Measurements from ENCODE around the gene MAGI2.

Gene MAGI2

DNA sequence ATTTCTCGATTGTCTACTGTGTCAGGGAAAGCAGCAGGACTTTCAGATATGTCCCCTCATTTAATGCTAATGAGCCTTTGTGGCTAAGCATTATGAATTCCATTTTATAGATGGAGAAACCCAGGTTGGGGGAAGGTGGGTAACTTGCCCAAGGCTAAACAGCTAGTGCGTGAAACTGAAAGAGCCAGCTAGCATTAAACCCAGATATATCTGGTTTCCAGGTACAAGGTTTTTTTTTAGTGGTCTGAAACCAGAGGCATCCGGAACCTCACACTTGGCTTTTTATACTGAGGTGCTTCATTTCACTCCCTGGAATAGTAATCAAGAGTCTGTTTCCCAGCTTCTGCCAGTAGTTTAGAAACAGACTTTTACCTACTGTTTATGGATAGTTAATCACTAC lies 960.1 kb downstream of the MAGI2 start:
- Histone ChIP-seq H3K9me3 (ENCODE audit: control insufficient read depth, low read depth, low read length) (no peaks in the 10 kb centered on the region), H3K27me3 (ENCODE audit: control insufficient read depth, insufficient read depth, low read length) (no peaks in the 10 kb centered on the region), H3K36me3 (ENCODE audit: control insufficient read depth, low read depth, low read length) (no peaks in the 10 kb centered on the region), H3K27ac (ENCODE audit: low read length) (no peak overlapping the region), H3K9ac (ENCODE audit: low read length) (no peak overlapping the region), H3K4me3 (ENCODE audit: low read length) (no peak overlapping the region), H3K4me1 (ENCODE audit: control insufficient read depth, low read depth, low read length) (peaks cover 35% of the 10 kb centered on the region)

DNA sequence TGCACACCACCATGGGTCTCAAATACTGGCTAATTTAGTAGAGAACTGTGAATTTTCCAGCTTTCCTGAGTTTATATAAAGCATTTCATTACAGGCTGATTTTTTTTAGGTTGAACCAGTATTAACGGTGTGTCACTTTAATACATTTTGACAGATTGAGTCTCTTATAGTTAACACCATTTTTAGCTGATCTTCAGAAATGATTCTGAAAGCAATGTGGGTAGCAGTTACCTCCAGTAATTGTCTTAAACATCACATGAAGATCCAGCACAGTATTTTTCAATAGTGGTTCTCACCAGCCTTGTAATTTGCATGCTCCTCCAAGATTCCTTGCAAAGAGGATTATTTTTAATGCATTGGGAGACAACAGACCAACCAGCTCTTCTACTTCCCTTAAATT lies 961.3 kb downstream of the MAGI2 start:
- Histone ChIP-seq H3K4me3 (ENCODE audit: low read length) (no peak overlapping the region), H3K9me3 (ENCODE audit: control insufficient read depth, low read depth, low read length) (no peaks in the 10 kb centered on the region)

DNA sequence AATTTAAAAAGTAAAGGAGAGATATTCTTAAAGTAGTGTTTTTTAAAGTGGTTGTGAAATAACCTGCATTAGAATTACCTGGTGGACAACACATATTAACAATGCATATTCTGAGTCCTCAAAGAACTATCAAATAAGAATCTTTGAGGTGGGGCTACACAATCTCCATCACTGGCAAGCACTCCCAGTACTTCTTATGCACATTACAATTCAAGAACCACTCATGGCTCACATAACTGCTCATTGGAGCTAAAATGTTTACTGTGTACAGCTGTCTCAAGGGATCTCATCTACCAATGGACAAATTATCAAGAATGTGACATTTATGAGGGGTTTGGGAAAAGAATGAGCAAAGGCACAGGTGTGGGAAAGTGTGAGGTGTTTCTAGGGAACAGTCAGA lies 962.9 kb downstream of the MAGI2 start:
- Histone ChIP-seq H3K4me1 (ENCODE audit: control insufficient read depth, low read depth, low read length) (peaks cover 30% of the 10 kb centered on the region), H3K9me3 (ENCODE audit: control insufficient read depth, low read depth, low read length) (no peaks in the 10 kb centered on the region), H3K27me3 (ENCODE audit: control insufficient read depth, insufficient read depth, low read length) (no peaks in the 10 kb centered on the region), H3K4me3 (ENCODE audit: low read length) (no peak overlapping the region), H3K27ac (ENCODE audit: low read length) (no peak overlapping the region), H3K36me3 (ENCODE audit: control insufficient read depth, low read depth, low read length) (no peaks in the 10 kb centered on the region), H3K9ac (ENCODE audit: low read length) (no peak overlapping the region)

More for the DNA sequence above, 961.3 kb downstream of the MAGI2 start:
- no peaks in the 10 kb centered on the region for H3K36me3 ChIP-seq (ENCODE audit: control insufficient read depth, low read depth, low read length)
- no peaks in the 10 kb centered on the region for H3K27me3 ChIP-seq (ENCODE audit: control insufficient read depth, insufficient read depth, low read length)
- H3K4me1 ChIP-seq (ENCODE audit: control insufficient read depth, low read depth, low read length), result peaks cover 30% of the 10 kb centered on the region
- H3K9ac ChIP-seq (ENCODE audit: low read length), result no peak overlapping the region
- H3K27ac ChIP-seq (ENCODE audit: low read length), result no peak overlapping the region

GRCh38 chr7:78489476-78490240 lies 963.8 kb downstream of the MAGI2 start:
- H3K4me3 ChIP-seq (ENCODE audit: low read length), result no peak overlapping the region
- peaks cover 30% of the 10 kb centered on the region for H3K4me1 ChIP-seq (ENCODE audit: control insufficient read depth, low read depth, low read length)
- H3K36me3 ChIP-seq (ENCODE audit: control insufficient read depth, low read depth, low read length), result no peaks in the 10 kb centered on the region
- H3K9ac ChIP-seq (ENCODE audit: low read length), result peak overlapping the region; percentile 8
- no peaks in the 10 kb centered on the region for H3K27me3 ChIP-seq (ENCODE audit: control insufficient read depth, insufficient read depth, low read length)
- H3K27ac ChIP-seq (ENCODE audit: low read length), result peak overlapping the region; percentile 1
- H3K9me3 ChIP-seq (ENCODE audit: control insufficient read depth, low read depth, low read length), result no peaks in the 10 kb centered on the region

DNA sequence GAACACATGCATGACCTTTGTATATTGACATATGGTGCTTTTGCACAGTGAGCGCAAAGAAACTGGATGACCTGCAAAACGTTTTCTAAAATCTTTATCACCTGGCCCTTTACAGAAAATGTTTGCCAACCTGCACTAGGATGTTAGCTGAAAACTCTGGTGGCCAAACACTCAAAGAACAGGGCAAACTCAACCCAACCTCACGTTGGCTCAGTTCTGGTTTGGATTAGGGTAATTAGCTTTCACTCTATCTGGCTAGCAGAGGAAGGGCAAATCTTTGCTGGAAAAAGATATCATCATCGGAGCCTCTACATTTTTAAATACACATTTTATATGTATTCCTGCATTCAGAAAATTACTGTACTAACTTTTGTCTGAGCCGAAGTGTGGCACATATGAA lies 966.0 kb downstream of the MAGI2 start:
- Histone ChIP-seq H3K9ac (ENCODE audit: low read length) (no peak overlapping the region), H3K4me1 (ENCODE audit: control insufficient read depth, low read depth, low read length) (peaks cover 30% of the 10 kb centered on the region), H3K27me3 (ENCODE audit: control insufficient read depth, insufficient read depth, low read length) (no peaks in the 10 kb centered on the region)

DNA sequence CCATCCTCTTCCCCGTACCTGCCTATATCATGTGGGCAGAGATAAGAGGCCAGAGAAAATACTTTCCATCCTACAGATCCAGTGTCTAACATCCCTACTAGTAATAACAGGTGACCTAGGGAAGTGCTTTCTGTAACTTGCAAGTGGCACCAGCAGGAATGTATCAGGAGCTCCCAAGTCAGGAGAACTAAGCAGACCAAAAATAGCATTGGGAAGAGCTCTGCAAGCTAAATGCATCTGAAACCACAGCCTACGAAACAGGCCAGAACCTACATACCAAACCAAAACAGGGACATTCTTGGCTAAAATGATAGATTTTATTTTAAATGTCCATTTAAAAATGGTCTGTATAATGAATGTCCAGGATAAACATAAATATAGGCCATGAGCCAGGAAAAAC lies 974.1 kb downstream of the MAGI2 start:
- H3K9me3 ChIP-seq (ENCODE audit: control insufficient read depth, low read depth, low read length), result no peaks in the 10 kb centered on the region
- H3K27me3 ChIP-seq (ENCODE audit: control insufficient read depth, insufficient read depth, low read length), result no peaks in the 10 kb centered on the region
- H3K27ac ChIP-seq (ENCODE audit: low read length), result no peak overlapping the region

More for the DNA sequence above, 966.0 kb downstream of the MAGI2 start:
- Histone ChIP-seq H3K4me3 (ENCODE audit: low read length) (no peak overlapping the region), H3K27ac (ENCODE audit: low read length) (no peak overlapping the region), H3K9me3 (ENCODE audit: control insufficient read depth, low read depth, low read length) (no peaks in the 10 kb centered on the region), H3K36me3 (ENCODE audit: control insufficient read depth, low read depth, low read length) (no peaks in the 10 kb centered on the region)

DNA sequence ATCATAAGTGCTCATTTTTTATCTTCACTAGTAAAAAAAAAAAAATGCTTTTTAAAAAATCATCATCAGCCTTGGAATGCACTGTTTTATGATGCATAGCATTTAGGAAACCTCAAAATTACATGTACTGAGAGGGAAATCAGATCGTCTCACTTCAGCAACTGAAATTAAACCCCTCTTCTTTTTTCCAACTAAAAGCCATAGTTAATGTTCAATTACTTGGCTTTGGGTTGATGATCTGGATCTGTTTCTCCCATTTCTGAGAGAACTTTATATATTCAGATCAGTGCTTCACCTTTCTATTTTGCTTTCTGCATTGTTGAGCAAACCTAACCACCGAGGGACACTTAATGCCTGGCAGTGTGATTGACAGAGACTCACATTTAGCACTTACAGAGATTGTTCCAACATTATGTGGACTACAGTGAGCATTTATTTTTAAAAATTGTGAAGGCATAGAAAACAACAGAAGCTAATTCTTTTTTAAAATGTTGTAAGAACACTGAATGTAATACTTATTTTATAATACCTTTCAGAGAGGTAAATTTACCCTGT lies 976.5 kb downstream of the MAGI2 start:
- Histone ChIP-seq H3K36me3 (ENCODE audit: control insufficient read depth, low read depth, low read length) (no peaks in the 10 kb centered on the region), H3K4me3 (ENCODE audit: low read length) (no peak overlapping the region), H3K27ac (ENCODE audit: low read length) (no peak overlapping the region), H3K9me3 (ENCODE audit: control insufficient read depth, low read depth, low read length) (no peaks in the 10 kb centered on the region), H3K9ac (ENCODE audit: low read length) (no peak overlapping the region), H3K4me1 (ENCODE audit: control insufficient read depth, low read depth, low read length) (peaks cover 6% of the 10 kb centered on the region), H3K27me3 (ENCODE audit: control insufficient read depth, insufficient read depth, low read length) (no peaks in the 10 kb centered on the region)

More for the DNA sequence above, 974.1 kb downstream of the MAGI2 start:
- Histone ChIP-seq H3K36me3 (ENCODE audit: control insufficient read depth, low read depth, low read length) (no peaks in the 10 kb centered on the region), H3K4me1 (ENCODE audit: control insufficient read depth, low read depth, low read length) (no peaks in the 10 kb centered on the region), H3K9ac (ENCODE audit: low read length) (no peak overlapping the region), H3K4me3 (ENCODE audit: low read length) (no peak overlapping the region)

DNA sequence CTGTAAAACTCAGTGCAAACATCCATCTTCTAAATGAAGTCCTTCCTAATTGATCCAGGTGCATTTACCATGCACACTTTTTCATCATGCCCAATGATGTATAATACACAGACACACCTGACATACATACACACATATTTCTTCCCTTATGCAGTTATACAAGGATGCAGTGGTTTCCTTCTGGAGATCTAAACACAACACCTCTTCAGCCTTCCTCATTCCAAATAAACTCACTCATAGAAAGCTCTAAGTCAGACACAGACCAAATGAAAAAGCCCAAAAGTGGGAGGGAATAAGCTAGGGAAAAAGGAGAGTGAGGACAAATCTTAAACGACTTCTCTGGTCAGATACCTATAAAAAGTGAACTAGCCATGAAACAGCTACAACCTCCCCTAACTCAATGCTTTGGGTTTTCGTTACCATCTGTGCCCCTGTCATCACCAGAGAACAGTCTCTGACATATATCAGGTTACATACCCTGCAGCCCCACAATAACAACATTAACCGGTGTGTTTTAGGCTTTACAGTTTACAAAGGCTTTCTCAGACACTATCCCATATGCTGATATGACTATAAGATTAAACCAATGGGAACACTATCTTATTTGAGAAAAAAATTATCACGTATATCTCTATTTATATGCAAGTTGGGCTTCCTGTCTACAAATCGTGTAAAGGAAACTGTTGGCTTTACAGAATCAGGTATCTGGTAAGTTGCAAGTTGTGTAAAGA lies 979.7 kb downstream of the MAGI2 start:
- Histone ChIP-seq H3K9me3 (ENCODE audit: control insufficient read depth, low read depth, low read length) (no peaks in the 10 kb centered on the region), H3K36me3 (ENCODE audit: control insufficient read depth, low read depth, low read length) (no peaks in the 10 kb centered on the region), H3K9ac (ENCODE audit: low read length) (no peak overlapping the region), H3K4me3 (ENCODE audit: low read length) (no peak overlapping the region), H3K27ac (ENCODE audit: low read length) (no peak overlapping the region), H3K4me1 (ENCODE audit: control insufficient read depth, low read depth, low read length) (peaks cover 6% of the 10 kb centered on the region), H3K27me3 (ENCODE audit: control insufficient read depth, insufficient read depth, low read length) (no peaks in the 10 kb centered on the region)

GRCh38 chr7:78473021-78473420 lies 980.4 kb downstream of the MAGI2 start:
- H3K27ac ChIP-seq (ENCODE audit: low read length), result no peak overlapping the region
- no peaks in the 10 kb centered on the region for H3K9me3 ChIP-seq (ENCODE audit: control insufficient read depth, low read depth, low read length)
- no peak overlapping the region for H3K4me3 ChIP-seq (ENCODE audit: low read length)
- no peaks in the 10 kb centered on the region for H3K36me3 ChIP-seq (ENCODE audit: control insufficient read depth, low read depth, low read length)
- peaks cover 6% of the 10 kb centered on the region for H3K4me1 ChIP-seq (ENCODE audit: control insufficient read depth, low read depth, low read length)
- no peak overlapping the region for H3K9ac ChIP-seq (ENCODE audit: low read length)
- no peaks in the 10 kb centered on the region for H3K27me3 ChIP-seq (ENCODE audit: control insufficient read depth, insufficient read depth, low read length)

- Histone ChIP-seq H3K9ac (ENCODE audit: low read length) (no peak overlapping the region), H3K4me3 (ENCODE audit: low read length) (no peak overlapping the region), H3K36me3 (ENCODE audit: control insufficient read depth, low read depth, low read length) (no peaks in the 10 kb centered on the region), H3K4me1 (ENCODE audit: control insufficient read depth, low read depth, low read length) (peaks cover 6% of the 10 kb centered on the region), H3K27me3 (ENCODE audit: control insufficient read depth, insufficient read depth, low read length) (no peaks in the 10 kb centered on the region), H3K9me3 (ENCODE audit: control insufficient read depth, low read depth, low read length) (no peaks in the 10 kb centered on the region), H3K27ac (ENCODE audit: low read length) (no peak overlapping the region)
Observed at GRCh38 chr7:78472519-78472918, 980.9 kb downstream of the MAGI2 start.

DNA sequence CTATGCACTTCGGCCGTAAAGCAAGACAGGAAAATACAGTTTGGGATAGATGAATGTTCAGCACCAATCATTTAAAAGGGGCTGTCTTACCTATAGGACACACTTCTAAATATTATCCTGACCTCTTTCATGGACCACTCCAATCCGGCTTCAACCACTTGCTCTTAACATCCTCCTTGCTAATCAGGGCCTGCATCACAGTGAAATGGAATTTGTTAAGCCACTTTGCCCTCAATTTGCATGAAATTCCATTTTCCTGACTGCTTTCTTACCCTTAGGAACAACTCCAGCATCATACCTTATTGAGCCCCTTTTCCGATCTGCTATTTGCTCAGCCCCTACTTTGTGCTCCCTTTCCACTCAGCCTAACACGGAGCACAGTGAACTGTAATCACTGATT lies 987.6 kb downstream of the MAGI2 start:
- Histone ChIP-seq H3K9ac (ENCODE audit: low read length) (no peak overlapping the region), H3K9me3 (ENCODE audit: control insufficient read depth, low read depth, low read length) (no peaks in the 10 kb centered on the region), H3K36me3 (ENCODE audit: control insufficient read depth, low read depth, low read length) (no peaks in the 10 kb centered on the region), H3K4me1 (ENCODE audit: control insufficient read depth, low read depth, low read length) (peaks cover 14% of the 10 kb centered on the region), H3K4me3 (ENCODE audit: low read length) (no peak overlapping the region), H3K27ac (ENCODE audit: low read length) (no peak overlapping the region), H3K27me3 (ENCODE audit: control insufficient read depth, insufficient read depth, low read length) (no peaks in the 10 kb centered on the region)

Measured in iPS-18a (cell line).